HEK293 (cell line): ENCODE results near the gene COPZ1.

Experiments
- CTCF ChIA-PET: fragments of 350-600 bp; formaldehyde crosslinking; extraction: SDS; loops from one replicate; lab custom pipeline; 2021; ENCODE audit warnings: antibody characterized with exemption; lab: Yijun Ruan, JAX
- POLR2A ChIA-PET: fragments of 300-600 bp; formaldehyde crosslinking; extraction: SDS; loops from one replicate; lab custom pipeline; 2020; ENCODE audit warnings: antibody characterized with exemption, inconsistent platforms; lab: Yijun Ruan, JAX
- H3K27ac ChIP-seq: fragments of 200-500 bp; sonication (Bioruptor generic); 2 replicates; pipeline ENCODE4 v1.5.1; 2014; ENCODE audit warnings: low read depth, low read length, control low read depth, inconsistent platforms; ENCODE audit errors: extremely low read depth
- H3K36me3 ChIP-seq, 2 experiments: fragments of 200-500 bp in 1 of 2; sonication (Bioruptor generic) in 1 of 2; 1 replicate in 1 of 2; 2 replicates in 1 of 2; pipeline ENCODE4 v1.5.1; 2014 to 2017; ENCODE audit warnings: inconsistent platforms in 2 of 2, low read length in 2 of 2; ENCODE audit not compliant: control insufficient read depth in 2 of 2, insufficient read depth in 1 of 2
- H3K4me1 ChIP-seq: fragments of 200-500 bp; sonication (Bioruptor generic); 2 replicates; pipeline ENCODE4 v1.5.1; 2014; ENCODE audit warnings: mild to moderate bottlenecking, low read length, inconsistent platforms; ENCODE audit not compliant: control insufficient read depth, insufficient read depth
- H3K4me3 ChIP-seq: 2 replicates; pipeline ENCODE4 v1.5.1; 2011; ENCODE audit warnings: low read depth, mild to moderate bottlenecking, control low read depth, low read length, moderate library complexity
- H3K9me3 ChIP-seq: fragments of 200-500 bp; sonication (Bioruptor generic); 2 replicates; pipeline ENCODE4 v1.5.1; 2014; ENCODE audit warnings: low read depth, low read length, inconsistent platforms; ENCODE audit not compliant: control insufficient read depth, insufficient read depth
- EGR2 ChIP-seq: fragments of 450-650 bp; formaldehyde crosslinking; IDR thresholded peaks from 2 replicates; pipeline ENCODE4 v1.5.1; 2016; ENCODE audit warnings: low read depth, missing biosample characterization, missing genetic modification characterization
- GLIS1 ChIP-seq: fragments of 450-650 bp; formaldehyde crosslinking; IDR thresholded peaks from 2 replicates; pipeline ENCODE4 v1.5.1; 2016; ENCODE audit warnings: missing biosample characterization, missing genetic modification characterization
- GLIS2 ChIP-seq: fragments of 450-650 bp; formaldehyde crosslinking; IDR thresholded peaks from 2 replicates; pipeline ENCODE4 v1.5.1; 2016; ENCODE audit warnings: missing biosample characterization, missing genetic modification characterization
- KLF8 ChIP-seq: fragments of 450-650 bp; formaldehyde crosslinking; IDR thresholded peaks from 2 replicates; pipeline ENCODE4 v1.5.1; 2016; ENCODE audit warnings: missing biosample characterization, missing genetic modification characterization
- PBX3 ChIP-seq: sonication (generic); formaldehyde crosslinking; IDR thresholded peaks from 2 replicates; pipeline ENCODE4 v1.8.1; 2022; ENCODE audit warnings: mild to moderate bottlenecking, moderate library complexity, missing genetic modification reagents
- PRDM10 ChIP-seq: fragments of 450-650 bp; formaldehyde crosslinking; IDR thresholded peaks from 2 replicates; pipeline ENCODE4 v1.5.1; 2016; ENCODE audit warnings: missing biosample characterization, missing genetic modification characterization
- SP2 ChIP-seq: fragments of 450-650 bp; formaldehyde crosslinking; IDR thresholded peaks from 2 replicates; pipeline ENCODE4 v1.5.1; 2016; ENCODE audit warnings: missing biosample characterization, missing genetic modification characterization
- SP3 ChIP-seq: fragments of 450-650 bp; formaldehyde crosslinking; IDR thresholded peaks from 2 replicates; pipeline ENCODE4 v1.5.1; 2016; ENCODE audit warnings: missing biosample characterization, missing genetic modification characterization
- TRIM28 ChIP-seq: IDR thresholded peaks from 2 replicates; pipeline ENCODE4 v1.6.1; 2011; ENCODE audit warnings: low read length, control low read depth, borderline replicate concordance
- ZBTB1 ChIP-seq: fragments of 450-650 bp; formaldehyde crosslinking; IDR thresholded peaks from 2 replicates; pipeline ENCODE4 v1.5.1; 2016; ENCODE audit warnings: missing biosample characterization, missing genetic modification characterization
- ZBTB48 ChIP-seq: fragments of 450-650 bp; formaldehyde crosslinking; IDR thresholded peaks from 2 replicates; pipeline ENCODE4 v1.5.1; 2016; ENCODE audit warnings: missing biosample characterization, missing genetic modification characterization
- ZBTB7A ChIP-seq: fragments of 450-650 bp; formaldehyde crosslinking; IDR thresholded peaks from 2 replicates; pipeline ENCODE4 v1.5.1; 2016; ENCODE audit warnings: low read depth, missing biosample characterization, missing genetic modification characterization
- ZFHX2 ChIP-seq: fragments of 450-650 bp; formaldehyde crosslinking; conservative IDR thresholded peaks from 2 replicates; pipeline ENCODE4 v1.5.1; 2016; ENCODE audit warnings: missing biosample characterization, missing genetic modification characterization
- ZNF366 ChIP-seq: fragments of 450-650 bp; formaldehyde crosslinking; conservative IDR thresholded peaks from 2 replicates; pipeline ENCODE4 v1.5.1; 2016; ENCODE audit warnings: missing biosample characterization, missing genetic modification characterization
- ZNF580 ChIP-seq: fragments of 450-650 bp; formaldehyde crosslinking; IDR thresholded peaks from 2 replicates; pipeline ENCODE4 v1.5.1; 2016; ENCODE audit warnings: missing biosample characterization, missing genetic modification characterization
- ZNF600 ChIP-seq: fragments of 450-650 bp; formaldehyde crosslinking; IDR thresholded peaks from 2 replicates; pipeline ENCODE4 v1.5.1; 2016; ENCODE audit warnings: missing biosample characterization, missing genetic modification characterization
- ZNF76 ChIP-seq: fragments of 450-650 bp; formaldehyde crosslinking; IDR thresholded peaks from 2 replicates; pipeline ENCODE4; 2016; ENCODE audit warnings: low read depth, missing biosample characterization, missing genetic modification characterization, borderline replicate concordance

Gene COPZ1

DNA sequence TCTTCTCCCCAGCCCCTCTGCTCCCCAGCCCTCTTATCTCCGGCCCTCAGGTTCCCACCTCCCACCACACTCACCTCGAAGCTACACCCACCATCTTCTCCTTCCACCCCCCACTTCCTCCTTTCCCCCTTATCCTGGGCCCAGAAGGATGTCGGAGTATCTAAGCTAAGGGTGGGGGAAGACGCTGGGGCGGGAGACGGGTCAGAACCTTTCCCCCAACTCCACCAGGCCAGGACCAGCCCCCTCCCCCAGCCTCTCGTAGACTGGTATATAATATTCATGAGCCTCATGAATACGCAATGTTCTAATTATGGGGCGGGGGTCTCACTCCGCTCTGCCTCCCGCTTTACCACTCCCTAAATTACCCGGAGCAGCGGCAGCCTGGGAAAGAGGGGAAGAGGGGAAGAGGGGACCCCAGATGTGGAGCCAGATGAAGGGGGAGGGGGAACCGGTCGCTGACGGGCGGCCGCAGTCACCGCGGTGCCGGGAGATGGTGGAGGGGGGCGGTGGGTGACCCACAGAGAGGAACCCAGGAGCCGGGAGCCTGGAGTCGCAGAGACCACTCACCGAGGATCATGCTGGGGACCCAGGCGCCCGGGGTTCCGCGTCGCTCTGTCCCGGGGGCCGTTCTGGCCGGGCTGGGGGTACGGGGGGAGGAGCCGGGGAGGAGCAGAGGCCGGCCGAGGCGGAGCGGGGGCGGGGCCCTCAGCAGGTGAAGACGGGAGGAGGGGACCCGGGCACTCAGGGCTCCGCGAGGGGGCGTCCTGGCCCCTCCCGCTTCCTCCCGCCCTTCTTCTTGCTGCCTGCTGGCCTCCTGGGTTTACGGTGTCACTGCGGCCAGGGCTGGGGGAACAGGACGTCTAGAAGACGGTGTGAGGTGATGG lies 66.0 kb downstream of the COPZ1 start (continued):
- TF ChIP-seq ZBTB1 (tag by site-specific recombination): no peak
- TF ChIP-seq EGR2 (tag by site-specific recombination): peak; percentile 84
- no peak for TF ChIP-seq PBX3 (CRISPR knock-in tag)
- TF ChIP-seq GLIS2 (tag by site-specific recombination): peak; percentile 89
- TF ChIP-seq ZNF366: peak; percentile 73
- peak; percentile 24; the same call in 1 of the 2 replicates for TF ChIP-seq KLF8 (tag by site-specific recombination)
- TF ChIP-seq PRDM10 (tag by site-specific recombination): peak; percentile 67
- TF ChIP-seq TRIM28: no peak
- peak; percentile 82 for TF ChIP-seq GLIS1 (tag by site-specific recombination)

GRCh38 chr12:54392485-54393206 lies 67.7 kb downstream of the COPZ1 start:
- Histone ChIP-seq H3K4me3 (no peak overlapping the region), H3K27ac (no peak overlapping the region; the same call in 1 of the 2 replicates), H3K4me1 (peaks cover 12% of the 10 kb centered on the region), H3K9me3 (no peaks in the 10 kb centered on the region), H3K36me3 (peaks cover under 1 to 33% of the 10 kb centered on the region in 2 experiments; a peak in 2 of 3 replicates)
- ChIA-PET CTCF (interaction anchor here (0.6 to 4.8 kb wide), 22 partner anchors 10 to 185 kb away, joined by 3 to 61 read pairs (median 4); no protein-coding TSS in a partner anchor), POLR2A (no interaction called here)
- peak; percentile 56 for TF ChIP-seq SP2 (tag by site-specific recombination)
- 0 out of 2 replicates have a peak, but pooled peaks have one; percentile 23 for TF ChIP-seq ZBTB48 (tag by site-specific recombination)
- no peak for TF ChIP-seq ZBTB7A
- peak; percentile 29; the same call in 1 of the 2 replicates for TF ChIP-seq ZNF76 (tag by site-specific recombination)
- 0 out of 2 replicates have a peak, but pooled peaks have one; percentile 25 for TF ChIP-seq SP3 (tag by site-specific recombination)
- peak; percentile 22; the same call in 1 of the 2 replicates for TF ChIP-seq ZFHX2
- TF ChIP-seq ZNF600: 0 out of 2 replicates have a peak, but pooled peaks have one; percentile 25
- peak; percentile 15; the same call in 1 of the 2 replicates for TF ChIP-seq PRDM10 (tag by site-specific recombination)
- TF ChIP-seq ZNF580 (tag by site-specific recombination): no peak
